ENCODE results near the gene KIF23. TPM values are rescaled to one million over a fixed set of nuclear protein-coding genes. Genes with fewer than 3 reads are reported as not detected.

The KIF23 gene
- total and polyA plus RNA-seq, 2 donors (not counting 1 experiment from before 2014, with no cell fraction given) = 16.5 to 19.4 TPM

- Histone ChIP-seq H3K9ac (ENCODE audit: insufficient read depth, low read length) (no peak overlapping the region), H3K36me3 (ENCODE audit: control insufficient read depth, insufficient read depth, low read length) (no peaks in the 10 kb centered on the region), H3K27ac (ENCODE audit: insufficient read depth, low read length) (no peak overlapping the region), H4K20me1 (ENCODE audit: control insufficient read depth, extremely low read depth, insufficient read depth, low read length) (no peaks in the 10 kb centered on the region), H3K79me2 (ENCODE audit: control insufficient read depth, insufficient read depth, low read length) (no peaks in the 10 kb centered on the region), H3K4me3 (replicated peaks in 1 of 4; ENCODE audit: control extremely low read depth in 1 of 4, insufficient read depth in 1 of 4, low read depth in 3 of 4, low read length in 4 of 4) (no peak overlapping the region), H3K27me3 (ENCODE audit: control insufficient read depth, insufficient read depth, low read length) (peaks cover 2% of the 10 kb centered on the region), H3K4me2 (ENCODE audit: extremely low read depth, insufficient read depth, low read length) (no peak overlapping the region), H3K9me3 (ENCODE audit: control insufficient read depth, insufficient read depth, low read depth, low read length) (no peaks in the 10 kb centered on the region), H2AFZ (ENCODE audit: low read length) (no peak overlapping the region), H3K4me1 (ENCODE audit: control insufficient read depth, extremely low read depth, insufficient read depth, low read length) (peaks cover 6% of the 10 kb centered on the region)
- no peak for DNase-seq (ENCODE audit: low read depth in 2 of 2)
- TF ChIP-seq CTCF (conservative IDR thresholded peaks at IDR 0.05 in 1 of 2, IDR thresholded peaks at IDR 0.05 in 1 of 2; ENCODE audit: low read depth in 1 of 2, low read length in 2 of 2) (no peak), EZH2 (IDR thresholded peaks at IDR 0.05; ENCODE audit: low read length, missing control alignments) (no peak)
These were observed 51.1 kb downstream of the KIF23 start for GRCh38 chr15:69465253-69465652.

- no peaks in the 10 kb centered on the region for H3K9me3 ChIP-seq (ENCODE audit: control insufficient read depth, insufficient read depth, low read depth, low read length)
- no peak overlapping the region for H3K4me2 ChIP-seq (ENCODE audit: extremely low read depth, insufficient read depth, low read length)
- H3K27ac ChIP-seq (ENCODE audit: insufficient read depth, low read length) = no peak overlapping the region
- TF ChIP-seq CTCF (conservative IDR thresholded peaks at IDR 0.05 in 1 of 2, IDR thresholded peaks at IDR 0.05 in 1 of 2; ENCODE audit: low read depth in 1 of 2, low read length in 2 of 2) (no peak), EZH2 (IDR thresholded peaks at IDR 0.05; ENCODE audit: low read length, missing control alignments) (no peak)
- H3K79me2 ChIP-seq (ENCODE audit: control insufficient read depth, insufficient read depth, low read length) = no peaks in the 10 kb centered on the region
- peaks cover 6% of the 10 kb centered on the region for H3K4me1 ChIP-seq (ENCODE audit: control insufficient read depth, extremely low read depth, insufficient read depth, low read length)
- H4K20me1 ChIP-seq (ENCODE audit: control insufficient read depth, extremely low read depth, insufficient read depth, low read length) = no peaks in the 10 kb centered on the region
- DNase-seq (ENCODE audit: low read depth in 2 of 2) = no peak
- H3K4me3 ChIP-seq (replicated peaks in 1 of 4; ENCODE audit: control extremely low read depth in 1 of 4, insufficient read depth in 1 of 4, low read depth in 3 of 4, low read length in 4 of 4) = no peak overlapping the region
- H3K9ac ChIP-seq (ENCODE audit: insufficient read depth, low read length) = no peak overlapping the region
- H2AFZ ChIP-seq (ENCODE audit: low read length) = no peak overlapping the region
- peaks cover 2% of the 10 kb centered on the region for H3K27me3 ChIP-seq (ENCODE audit: control insufficient read depth, insufficient read depth, low read length)
- H3K36me3 ChIP-seq (ENCODE audit: control insufficient read depth, insufficient read depth, low read length) = no peaks in the 10 kb centered on the region
These were observed 52.6 kb downstream of the KIF23 start for GRCh38 chr15:69466733-69467132.

GRCh38 chr15:69467636-69468035 is 53.5 kb downstream of the KIF23 start:
- no peak overlapping the region for H2AFZ ChIP-seq (ENCODE audit: low read length)
- H3K9ac ChIP-seq (ENCODE audit: insufficient read depth, low read length) = no peak overlapping the region
- no peak overlapping the region for H3K27ac ChIP-seq (ENCODE audit: insufficient read depth, low read length)
- H4K20me1 ChIP-seq (ENCODE audit: control insufficient read depth, extremely low read depth, insufficient read depth, low read length) = no peaks in the 10 kb centered on the region
- H3K4me2 ChIP-seq (ENCODE audit: extremely low read depth, insufficient read depth, low read length) = no peak overlapping the region
- no peak overlapping the region for H3K4me3 ChIP-seq (replicated peaks in 1 of 4; ENCODE audit: control extremely low read depth in 1 of 4, insufficient read depth in 1 of 4, low read depth in 3 of 4, low read length in 4 of 4)
- no peaks in the 10 kb centered on the region for H3K9me3 ChIP-seq (ENCODE audit: control insufficient read depth, insufficient read depth, low read depth, low read length)
- TF ChIP-seq EZH2 (IDR thresholded peaks at IDR 0.05; ENCODE audit: low read length, missing control alignments) = no peak
- no peak for DNase-seq (ENCODE audit: low read depth in 2 of 2)
- no peaks in the 10 kb centered on the region for H3K36me3 ChIP-seq (ENCODE audit: control insufficient read depth, insufficient read depth, low read length)
- peaks cover 2% of the 10 kb centered on the region for H3K27me3 ChIP-seq (ENCODE audit: control insufficient read depth, insufficient read depth, low read length)
- no peaks in the 10 kb centered on the region for H3K79me2 ChIP-seq (ENCODE audit: control insufficient read depth, insufficient read depth, low read length)
- peaks cover 3% of the 10 kb centered on the region for H3K4me1 ChIP-seq (ENCODE audit: control insufficient read depth, extremely low read depth, insufficient read depth, low read length)

All from fibroblast of lung (primary cell).